DND-41 (cell line): ENCODE results near the gene RASGRF1.

Experiments
- EZH2 ChIP-seq: IDR thresholded peaks from 3 replicates; pipeline ENCODE4 v1.6.1; 2012; ENCODE audit warnings: borderline replicate concordance, low read depth, mild to moderate bottlenecking, moderate library complexity, low read length, inconsistent platforms; ENCODE audit not compliant: severe bottlenecking
- TF ChIP-seq, protein P1 (sequence below): IDR thresholded peaks from 2 replicates; pipeline ENCODE4 v1.5.1; 2012; ENCODE audit warnings: borderline replicate concordance, low read length, moderate library complexity, mild to moderate bottlenecking; ENCODE audit not compliant: poor library complexity, severe bottlenecking; ENCODE audit errors: extremely low read depth

- TF ChIP-seq, protein P1, sequence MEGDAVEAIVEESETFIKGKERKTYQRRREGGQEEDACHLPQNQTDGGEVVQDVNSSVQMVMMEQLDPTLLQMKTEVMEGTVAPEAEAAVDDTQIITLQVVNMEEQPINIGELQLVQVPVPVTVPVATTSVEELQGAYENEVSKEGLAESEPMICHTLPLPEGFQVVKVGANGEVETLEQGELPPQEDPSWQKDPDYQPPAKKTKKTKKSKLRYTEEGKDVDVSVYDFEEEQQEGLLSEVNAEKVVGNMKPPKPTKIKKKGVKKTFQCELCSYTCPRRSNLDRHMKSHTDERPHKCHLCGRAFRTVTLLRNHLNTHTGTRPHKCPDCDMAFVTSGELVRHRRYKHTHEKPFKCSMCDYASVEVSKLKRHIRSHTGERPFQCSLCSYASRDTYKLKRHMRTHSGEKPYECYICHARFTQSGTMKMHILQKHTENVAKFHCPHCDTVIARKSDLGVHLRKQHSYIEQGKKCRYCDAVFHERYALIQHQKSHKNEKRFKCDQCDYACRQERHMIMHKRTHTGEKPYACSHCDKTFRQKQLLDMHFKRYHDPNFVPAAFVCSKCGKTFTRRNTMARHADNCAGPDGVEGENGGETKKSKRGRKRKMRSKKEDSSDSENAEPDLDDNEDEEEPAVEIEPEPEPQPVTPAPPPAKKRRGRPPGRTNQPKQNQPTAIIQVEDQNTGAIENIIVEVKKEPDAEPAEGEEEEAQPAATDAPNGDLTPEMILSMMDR, result no peak
- TF ChIP-seq EZH2, result no peak
These were observed 36.2 kb downstream of the RASGRF1 start for GRCh38 chr15:79054350-79054749.
